Left lung (tissue), 10 donors: ENCODE measurements around the gene PTPRN2. TPM values are rescaled to one million over a fixed set of nuclear protein-coding genes. Genes with fewer than 3 reads are reported as not detected.

Experiments used
- ATAC-seq: fragments of 200-7000 bp; cut with Tn5 transposase; one replicate; pipeline ENCODE4 v1.9.1; 2020; ENCODE audit warnings: moderate library complexity
- DNase-seq, 4 donors: peaks; one replicate each; pipeline ENCODE4 v3.0.0-alpha.2; 2013 to 2020
- H3K27ac ChIP-seq, 2 donors: fragments of 200-600 bp; sonication (generic) in 1 of 2; one replicate each; pipeline versions ENCODE4 v1.5.0 to v1.8.0; 2020 to 2021
- H3K27me3 ChIP-seq, 2 donors: fragments of 200-600 bp; sonication (generic) in 1 of 2; one replicate each; pipeline versions ENCODE4 v1.5.0 to v1.8.0; 2020 to 2021
- H3K36me3 ChIP-seq, 2 donors: fragments of 200-600 bp; sonication (generic) in 1 of 2; one replicate each; pipeline versions ENCODE4 v1.5.0 to v1.8.0; 2020 to 2021
- H3K4me1 ChIP-seq, 2 donors: fragments of 200-600 bp; one replicate each; pipeline ENCODE4 v1.8.0; 2021
- H3K4me3 ChIP-seq, 2 donors: fragments of 200-600 bp; sonication (generic) in 1 of 2; one replicate each; pipeline versions ENCODE4 v1.5.0 to v1.8.0; 2020 to 2021; ENCODE audit warnings: mild to moderate bottlenecking in 1 of 2
- H3K9me3 ChIP-seq, 2 donors: fragments of 200-600 bp; sonication (generic) in 1 of 2; one replicate each; pipeline versions ENCODE4 v1.5.0 to v1.8.0; 2020 to 2021
- intact Hi-C, 2 donors: fragments of 100-400 bp; cut with DNase I; formaldehyde crosslinking; loops; one replicate each; pipeline versions ENCODE4 v1.11.2 to v1.14.2; 2022
- polyA plus RNA-seq, 6 donors: library from polyadenylated mRNA; unstranded; fragments of 120-200 nt; gene quantifications; one replicate each; pipeline ENCODE4 v1.2.1, GENCODE V29; 2013; ENCODE audit not compliant: insufficient read length in 6 of 6
- total RNA-seq, 2 donors: library from RNA; stranded (reverse); fragmentation: NEBNext Ultra II Directional; extraction: Animal tissue kit (Norgen Biotek cat#: 25700); gene quantifications; one replicate each; pipeline ENCODE4 v1.2.1, GENCODE V29; 2021
- TF ChIP-seq, protein P1 (sequence below), 2 donors: fragments of 200-600 bp; sonication (generic) in 1 of 2; IDR thresholded peaks; one replicate each; pipeline versions ENCODE4 v1.5.0 to v1.8.0; 2021; ENCODE audit warnings: antibody characterized with exemption in 2 of 2
- donor health status: DM: no; HTN: yes; CAD: no.
- donor health status: DM: no; HTN: no; CAD: no.

Gene PTPRN2
- total and polyA plus RNA-seq, 8 donors: 4.0 to 7.8 (median 6.8) TPM

DNA sequence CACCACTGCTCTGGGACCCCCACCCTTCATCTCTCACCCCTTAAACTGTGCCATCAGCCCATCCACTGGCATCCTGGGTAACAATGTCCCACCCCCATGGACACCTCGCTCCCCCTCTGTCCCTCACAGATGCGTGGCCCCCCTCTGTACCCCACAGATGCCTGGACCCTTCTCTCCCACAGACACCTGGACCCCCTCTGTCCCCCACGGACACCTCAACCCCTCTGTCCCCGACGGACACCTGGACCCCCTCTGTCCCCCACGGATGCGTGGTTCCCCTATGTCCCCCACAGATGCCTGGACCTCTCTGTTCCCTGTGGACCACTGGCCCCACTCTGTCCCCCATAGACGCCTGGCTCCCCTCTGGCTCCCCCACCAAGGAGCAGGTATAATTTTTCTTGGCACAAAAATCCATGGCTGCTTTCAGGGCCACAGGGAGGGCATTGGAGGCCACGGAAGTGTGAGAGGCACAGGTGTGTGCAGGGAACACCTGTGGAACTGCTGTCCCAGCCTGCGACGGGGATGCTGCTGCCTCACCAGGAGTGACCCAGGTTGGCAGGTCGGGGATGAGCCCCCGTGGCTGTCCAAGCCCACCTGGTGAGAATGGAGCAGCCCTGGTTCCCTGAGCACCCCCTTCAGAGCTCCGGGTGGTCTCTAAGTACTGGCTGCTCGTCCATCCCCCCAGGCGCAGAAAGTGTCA is 193.5 kb downstream of the PTPRN2 start:
- Histone ChIP-seq H3K4me1 (no peaks in the 10 kb centered on the region), H3K9me3 (peaks cover 0 to 5% of the 10 kb centered on the region in 2 donors), H3K4me3 (no peak overlapping the region), H3K36me3 (no peaks in the 10 kb centered on the region), H3K27ac (no peak overlapping the region), H3K27me3 (peaks cover 0 to 12% of the 10 kb centered on the region in 2 donors)
- TF ChIP-seq, protein P1, sequence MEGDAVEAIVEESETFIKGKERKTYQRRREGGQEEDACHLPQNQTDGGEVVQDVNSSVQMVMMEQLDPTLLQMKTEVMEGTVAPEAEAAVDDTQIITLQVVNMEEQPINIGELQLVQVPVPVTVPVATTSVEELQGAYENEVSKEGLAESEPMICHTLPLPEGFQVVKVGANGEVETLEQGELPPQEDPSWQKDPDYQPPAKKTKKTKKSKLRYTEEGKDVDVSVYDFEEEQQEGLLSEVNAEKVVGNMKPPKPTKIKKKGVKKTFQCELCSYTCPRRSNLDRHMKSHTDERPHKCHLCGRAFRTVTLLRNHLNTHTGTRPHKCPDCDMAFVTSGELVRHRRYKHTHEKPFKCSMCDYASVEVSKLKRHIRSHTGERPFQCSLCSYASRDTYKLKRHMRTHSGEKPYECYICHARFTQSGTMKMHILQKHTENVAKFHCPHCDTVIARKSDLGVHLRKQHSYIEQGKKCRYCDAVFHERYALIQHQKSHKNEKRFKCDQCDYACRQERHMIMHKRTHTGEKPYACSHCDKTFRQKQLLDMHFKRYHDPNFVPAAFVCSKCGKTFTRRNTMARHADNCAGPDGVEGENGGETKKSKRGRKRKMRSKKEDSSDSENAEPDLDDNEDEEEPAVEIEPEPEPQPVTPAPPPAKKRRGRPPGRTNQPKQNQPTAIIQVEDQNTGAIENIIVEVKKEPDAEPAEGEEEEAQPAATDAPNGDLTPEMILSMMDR (IDR thresholded peaks at IDR 0.05): no peak
- no peak for ATAC-seq
- no peak for DNase-seq
- intact Hi-C loops: no loop called here

DNA sequence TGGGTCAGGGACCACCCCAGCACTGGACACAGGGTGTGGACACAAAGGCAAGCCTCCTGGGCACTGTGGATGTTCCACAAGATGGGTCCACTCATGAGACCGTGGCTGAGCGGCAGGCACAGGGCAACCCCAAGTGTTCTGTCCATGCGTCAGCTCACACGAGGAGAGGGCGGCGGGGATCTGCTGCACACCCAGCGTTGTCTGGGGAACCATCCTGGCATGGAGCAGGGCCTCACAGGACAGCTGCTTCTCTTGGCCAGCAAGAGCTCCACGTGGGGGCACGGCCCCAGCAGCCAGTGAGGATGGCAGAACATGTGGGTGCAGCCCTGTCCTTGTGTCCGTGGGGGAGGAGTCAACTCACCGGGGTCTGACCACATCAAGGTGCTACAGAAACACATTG is 195.4 kb downstream of the PTPRN2 start:
- Histone ChIP-seq H3K9me3 (no peaks in the 10 kb centered on the region), H3K27me3 (peaks cover 0 to 17% of the 10 kb centered on the region in 2 donors), H3K4me3 (no peak overlapping the region), H3K36me3 (no peaks in the 10 kb centered on the region), H3K27ac (no peak overlapping the region), H3K4me1 (no peaks in the 10 kb centered on the region)
- intact Hi-C loops: no loop called here
- TF ChIP-seq, protein P1 (IDR thresholded peaks at IDR 0.05): no peak
- peak in 1 of 4 donors; percentile 73 for DNase-seq
- ATAC-seq: no peak

DNA sequence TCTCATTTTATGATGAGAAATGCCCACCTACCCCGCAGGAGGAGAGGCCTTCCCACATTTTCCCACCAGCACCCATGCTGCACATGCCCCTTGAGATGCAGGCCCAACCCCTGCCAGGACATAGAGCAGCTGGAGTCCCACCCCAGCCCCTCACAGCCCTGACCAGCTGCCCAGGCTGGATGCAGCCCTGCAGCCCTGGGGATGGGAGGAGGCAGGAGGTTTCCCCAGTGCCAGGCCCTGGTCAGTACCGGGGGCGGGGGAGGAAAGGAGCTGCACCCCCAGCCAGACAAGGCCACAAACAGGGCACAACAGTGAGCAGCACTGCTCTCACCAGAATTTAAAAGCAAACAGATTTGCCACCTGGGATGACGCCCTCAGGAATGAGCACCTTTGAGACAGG is 196.1 kb downstream of the PTPRN2 start:
- Histone ChIP-seq H3K27me3 (peaks cover 0 to 22% of the 10 kb centered on the region in 2 donors), H3K9me3 (no peaks in the 10 kb centered on the region), H3K4me1 (no peaks in the 10 kb centered on the region), H3K4me3 (no peak overlapping the region), H3K36me3 (no peaks in the 10 kb centered on the region), H3K27ac (no peak overlapping the region)
- no peak for ATAC-seq
- intact Hi-C loops: no loop called here
- DNase-seq: no peak
- TF ChIP-seq, protein P1 (IDR thresholded peaks at IDR 0.05): no peak

- Histone ChIP-seq H3K9me3 (no peaks in the 10 kb centered on the region), H3K27me3 (peaks cover 0 to 22% of the 10 kb centered on the region in 2 donors), H3K4me3 (no peak overlapping the region), H3K4me1 (no peaks in the 10 kb centered on the region), H3K27ac (no peak overlapping the region), H3K36me3 (no peaks in the 10 kb centered on the region)
- ATAC-seq: no peak
- intact Hi-C loops: no loop called here
- TF ChIP-seq, protein P1 (IDR thresholded peaks at IDR 0.05): no peak
- peak in 1 of 4 donors; percentile 70 for DNase-seq
Measured at GRCh38 chr7:158391141-158391540, 196.5 kb downstream of the PTPRN2 start.

DNA sequence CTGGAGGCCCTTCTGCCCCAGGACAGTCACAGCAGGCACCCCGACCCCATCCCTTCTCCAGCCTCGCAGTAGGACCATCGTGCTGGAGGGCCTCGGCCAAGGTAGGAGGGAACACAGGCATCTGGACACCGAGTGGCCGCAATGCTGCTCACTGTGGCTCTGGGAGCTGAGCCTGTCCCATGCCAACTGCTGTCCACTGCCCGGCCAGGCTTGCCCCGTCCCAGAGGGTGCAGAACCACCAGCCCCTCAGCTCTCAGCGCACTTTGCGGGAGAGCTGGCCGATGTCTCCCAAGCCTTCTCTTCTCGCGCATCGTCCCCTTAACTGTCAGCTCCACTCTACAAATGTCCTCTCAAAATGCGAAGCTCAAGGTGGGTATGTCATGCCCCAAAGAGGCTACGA is 197.2 kb downstream of the PTPRN2 start:
- DNase-seq: peak in 1 of 4 donors; percentile 71
- no peak overlapping the region for H3K4me3 ChIP-seq
- no peaks in the 10 kb centered on the region for H3K36me3 ChIP-seq
- H3K4me1 ChIP-seq: no peaks in the 10 kb centered on the region
- intact Hi-C loops: no loop called here
- H3K27me3 ChIP-seq: peaks cover 0 to 22% of the 10 kb centered on the region in 2 donors
- ATAC-seq: no peak
- H3K27ac ChIP-seq: no peak overlapping the region
- H3K9me3 ChIP-seq: no peaks in the 10 kb centered on the region
- TF ChIP-seq, protein P1 (IDR thresholded peaks at IDR 0.05): no peak
